ENCODE data around the gene ALPK1.

Gene ALPK1

GRCh38 chr4:112416464-112416863 lies 119.3 kb downstream of the ALPK1 start:
- DNase-seq (ENCODE audit: low read depth): no peak
- H3K4me3 ChIP-seq (ENCODE audit: control insufficient read depth, low read depth, low read length): no peak overlapping the region
- TF ChIP-seq, protein P1, sequence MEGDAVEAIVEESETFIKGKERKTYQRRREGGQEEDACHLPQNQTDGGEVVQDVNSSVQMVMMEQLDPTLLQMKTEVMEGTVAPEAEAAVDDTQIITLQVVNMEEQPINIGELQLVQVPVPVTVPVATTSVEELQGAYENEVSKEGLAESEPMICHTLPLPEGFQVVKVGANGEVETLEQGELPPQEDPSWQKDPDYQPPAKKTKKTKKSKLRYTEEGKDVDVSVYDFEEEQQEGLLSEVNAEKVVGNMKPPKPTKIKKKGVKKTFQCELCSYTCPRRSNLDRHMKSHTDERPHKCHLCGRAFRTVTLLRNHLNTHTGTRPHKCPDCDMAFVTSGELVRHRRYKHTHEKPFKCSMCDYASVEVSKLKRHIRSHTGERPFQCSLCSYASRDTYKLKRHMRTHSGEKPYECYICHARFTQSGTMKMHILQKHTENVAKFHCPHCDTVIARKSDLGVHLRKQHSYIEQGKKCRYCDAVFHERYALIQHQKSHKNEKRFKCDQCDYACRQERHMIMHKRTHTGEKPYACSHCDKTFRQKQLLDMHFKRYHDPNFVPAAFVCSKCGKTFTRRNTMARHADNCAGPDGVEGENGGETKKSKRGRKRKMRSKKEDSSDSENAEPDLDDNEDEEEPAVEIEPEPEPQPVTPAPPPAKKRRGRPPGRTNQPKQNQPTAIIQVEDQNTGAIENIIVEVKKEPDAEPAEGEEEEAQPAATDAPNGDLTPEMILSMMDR (conservative IDR thresholded peaks at IDR 0.05; ENCODE audit: control insufficient read depth, insufficient read depth, low read depth, low read length): no peak

GRCh38 chr4:112418092-112418491 lies 120.9 kb downstream of the ALPK1 start:
- TF ChIP-seq, protein P1 (conservative IDR thresholded peaks at IDR 0.05; ENCODE audit: control insufficient read depth, insufficient read depth, low read depth, low read length): no peak
- H3K4me3 ChIP-seq (ENCODE audit: control insufficient read depth, low read depth, low read length): no peak overlapping the region
- DNase-seq (ENCODE audit: low read depth): no peak

DNA sequence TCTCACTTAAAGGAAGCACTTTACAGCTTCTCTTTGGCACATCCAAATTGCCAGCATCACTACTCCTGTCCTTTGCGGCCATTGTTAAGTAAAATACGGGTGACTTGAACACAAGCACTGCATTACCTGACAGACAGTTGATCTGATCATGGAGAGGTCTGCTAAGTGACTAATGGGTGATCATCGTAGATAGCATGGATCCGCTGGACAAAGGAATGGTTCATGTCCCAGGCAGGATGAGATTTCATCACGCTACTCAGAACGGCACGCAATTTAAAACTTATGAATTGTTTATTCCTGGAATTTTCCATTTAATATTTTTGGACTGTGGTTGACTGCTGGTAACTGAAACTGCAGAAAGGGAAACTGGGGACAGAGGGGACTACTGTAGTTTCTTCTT lies 124.7 kb downstream of the ALPK1 start:
- no peak overlapping the region for H3K4me3 ChIP-seq (ENCODE audit: control insufficient read depth, low read depth, low read length)
- TF ChIP-seq, protein P1 (conservative IDR thresholded peaks at IDR 0.05; ENCODE audit: control insufficient read depth, insufficient read depth, low read depth, low read length): no peak
- DNase-seq (ENCODE audit: low read depth): no peak

- TF ChIP-seq, protein P1 (conservative IDR thresholded peaks at IDR 0.05; ENCODE audit: control insufficient read depth, insufficient read depth, low read depth, low read length): no peak
- DNase-seq (ENCODE audit: low read depth): no peak
- H3K4me3 ChIP-seq (ENCODE audit: control insufficient read depth, low read depth, low read length): no peak overlapping the region
These were observed 125.5 kb downstream of the ALPK1 start for GRCh38 chr4:112422644-112423043.

- TF ChIP-seq, protein P1 (conservative IDR thresholded peaks at IDR 0.05; ENCODE audit: control insufficient read depth, insufficient read depth, low read depth, low read length): no peak
- DNase-seq (ENCODE audit: low read depth): peak; percentile 20
- no peak overlapping the region for H3K4me3 ChIP-seq (ENCODE audit: control insufficient read depth, low read depth, low read length)
These were observed 126.4 kb downstream of the ALPK1 start for GRCh38 chr4:112423591-112423990.

DNA sequence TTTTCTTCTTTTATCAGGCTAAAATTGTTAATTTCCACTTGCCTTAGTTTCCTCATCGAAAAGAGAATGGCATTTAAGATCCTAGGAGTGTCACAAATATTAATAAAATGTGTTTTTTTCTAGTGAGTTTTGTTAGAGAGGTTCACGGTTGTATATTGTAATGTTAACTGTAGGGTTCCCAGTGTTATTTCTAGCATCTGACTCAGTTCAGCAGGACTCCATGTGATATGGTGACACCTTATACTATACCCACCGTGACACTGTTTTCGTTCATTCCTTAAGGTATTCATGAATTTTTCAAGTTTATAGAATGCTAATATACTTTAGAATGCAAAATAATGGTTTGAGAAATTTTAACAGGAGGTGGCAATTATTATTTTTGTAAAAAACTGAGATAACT lies 128.7 kb downstream of the ALPK1 start:
- DNase-seq (ENCODE audit: low read depth): no peak
- H3K4me3 ChIP-seq (ENCODE audit: control insufficient read depth, low read depth, low read length): no peak overlapping the region
- TF ChIP-seq, protein P1 (conservative IDR thresholded peaks at IDR 0.05; ENCODE audit: control insufficient read depth, insufficient read depth, low read depth, low read length): no peak

DNA sequence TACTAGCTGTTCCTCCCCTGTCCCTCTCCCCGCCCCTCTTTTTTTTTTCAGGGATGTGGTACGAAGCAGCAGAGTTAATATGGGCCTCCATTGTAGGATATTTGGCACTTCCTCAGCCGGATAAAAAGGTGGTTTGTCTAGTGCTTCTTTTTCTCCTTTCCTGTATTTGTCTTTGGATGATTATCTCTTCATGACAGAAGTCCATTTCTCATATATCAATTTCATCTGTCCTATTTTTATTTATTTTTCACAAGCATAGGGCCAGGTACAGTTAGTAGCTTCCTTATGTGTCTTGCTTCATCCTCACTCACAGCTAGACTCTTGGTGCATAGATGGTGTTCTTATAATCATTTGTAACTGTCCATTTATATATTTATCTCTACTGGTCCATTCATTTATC lies 129.2 kb downstream of the ALPK1 start:
- DNase-seq (ENCODE audit: low read depth): no peak
- H3K4me3 ChIP-seq (ENCODE audit: control insufficient read depth, low read depth, low read length): no peak overlapping the region
- TF ChIP-seq, protein P1 (conservative IDR thresholded peaks at IDR 0.05; ENCODE audit: control insufficient read depth, insufficient read depth, low read depth, low read length): no peak

All from fibroblast of mammary gland (primary cell).